Fibroblast of lung (primary cell): ENCODE data around the gene PGF. TPM values are rescaled to one million over a fixed set of nuclear protein-coding genes. Genes with fewer than 3 reads are reported as not detected.

Experiments
- DNase-seq, 2 donors: peaks; one replicate each; pipeline versions ENCODE4 v3.0.0 to v3.0.0-alpha.2; 2010; ENCODE audit warnings: low read depth in 2 of 2
- H2AFZ ChIP-seq: 2 replicates; pipeline ENCODE4 v1.5.1; 2012; ENCODE audit warnings: low read length, control low read depth, inconsistent platforms
- H3K27ac ChIP-seq: 2 replicates; pipeline ENCODE4 v1.5.1; 2011; ENCODE audit warnings: low read length, control low read depth; ENCODE audit not compliant: insufficient read depth
- H3K27me3 ChIP-seq: 2 replicates; pipeline ENCODE4 v1.5.1; 2011; ENCODE audit warnings: mild to moderate bottlenecking, low read length; ENCODE audit not compliant: control insufficient read depth, insufficient read depth
- H3K36me3 ChIP-seq: 2 replicates; pipeline ENCODE4 v1.5.1; 2011; ENCODE audit warnings: low read length; ENCODE audit not compliant: control insufficient read depth, insufficient read depth
- H3K4me1 ChIP-seq: 2 replicates; pipeline ENCODE4 v1.5.1; 2011; ENCODE audit warnings: low read length; ENCODE audit not compliant: control insufficient read depth, insufficient read depth; ENCODE audit errors: extremely low read depth
- H3K4me2 ChIP-seq: 2 replicates; pipeline ENCODE4 v1.5.1; 2011; ENCODE audit warnings: low read length, control low read depth; ENCODE audit not compliant: insufficient read depth; ENCODE audit errors: extremely low read depth
- H3K4me3 ChIP-seq, 4 experiments: fragments of 200-600 bp in 1 of 4; sonication (generic) in 1 of 4; replicated peaks in 1 of 4; 2 replicates each; pipeline ENCODE4 v1.5.1; 2011 to 2016; ENCODE audit warnings: low read length in 4 of 4, low read depth in 3 of 4, mild to moderate bottlenecking in 3 of 4, control low read depth in 2 of 4, inconsistent platforms in 1 of 4, mixed read lengths in 1 of 4; ENCODE audit not compliant: insufficient read depth in 1 of 4; ENCODE audit errors: control extremely low read depth in 1 of 4
- H3K79me2 ChIP-seq: 2 replicates; pipeline ENCODE4 v1.5.1; 2012; ENCODE audit warnings: mild to moderate bottlenecking, low read length, inconsistent platforms; ENCODE audit not compliant: control insufficient read depth, insufficient read depth
- H3K9ac ChIP-seq: 2 replicates; pipeline ENCODE4 v1.5.1; 2011; ENCODE audit warnings: mild to moderate bottlenecking, low read length, control low read depth; ENCODE audit not compliant: insufficient read depth
- H3K9me3 ChIP-seq: 2 replicates; pipeline ENCODE4 v1.5.1; 2012; ENCODE audit warnings: low read depth, low read length; ENCODE audit not compliant: control insufficient read depth, insufficient read depth
- H4K20me1 ChIP-seq: 2 replicates; pipeline ENCODE4 v1.5.1; 2011; ENCODE audit warnings: low read length; ENCODE audit not compliant: control insufficient read depth, insufficient read depth; ENCODE audit errors: extremely low read depth
- EZH2 ChIP-seq: IDR thresholded peaks from 2 replicates; pipeline ENCODE4 v1.5.1; 2012; ENCODE audit warnings: low read length, control low read depth, mild to moderate bottlenecking; ENCODE audit errors: missing control alignments
- polyA plus RNA-seq, 2 donors: library from polyadenylated mRNA; depleted of rRNA in 1 of 2; stranded (reverse) in 1 of 2; unstranded in 1 of 2; fragments of >200 nt; gene quantifications; 2 replicates each; pipeline ENCODE4 v1.2.1, GENCODE V29; 2011 to 2012; ENCODE audit warnings: missing spikeins in 1 of 2
- total RNA-seq: library from RNA; depleted of rRNA; stranded (reverse); fragments of >200 nt; gene quantifications from 2 replicates; pipeline ENCODE4 v1.2.1, GENCODE V29; 2014
- TF ChIP-seq, protein P1 (sequence below), 2 donors: IDR thresholded peaks in 1 of 2; conservative IDR thresholded peaks in 1 of 2; 1 replicate in 1 of 2; 2 replicates in 1 of 2; pipeline ENCODE4 v1.5.1; 2011 to 2012; ENCODE audit warnings: low read length in 2 of 2, control low read depth in 1 of 2, inconsistent platforms in 1 of 2, low read depth in 1 of 2, mild to moderate bottlenecking in 1 of 2

The PGF gene
- total and polyA plus RNA-seq, 2 donors (not counting 1 experiment from before 2014, with no cell fraction given): 1.1 to 7.6 TPM

DNA sequence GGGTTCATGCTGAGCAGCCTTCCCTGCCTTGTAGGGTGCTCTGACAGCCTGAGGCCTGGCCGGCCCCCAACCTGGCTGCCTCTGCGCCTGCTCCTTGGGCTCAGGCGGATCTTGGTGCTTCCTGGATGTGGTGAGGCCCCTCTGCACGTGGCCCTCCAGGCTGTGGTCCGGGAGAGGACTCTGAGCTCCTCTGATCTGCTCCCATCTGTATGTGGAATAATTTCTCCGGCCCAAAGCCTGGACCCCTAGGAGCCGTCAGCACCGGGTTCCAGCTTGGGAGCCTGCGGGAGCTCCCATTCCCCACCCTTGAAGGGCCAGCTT lies 26.0 kb upstream of the PGF start:
- no peaks in the 10 kb centered on the region for H3K79me2 ChIP-seq
- H4K20me1 ChIP-seq: no peaks in the 10 kb centered on the region
- no peak overlapping the region for H2AFZ ChIP-seq
- H3K27me3 ChIP-seq: no peaks in the 10 kb centered on the region
- H3K4me3 ChIP-seq: no peak overlapping the region
- no peaks in the 10 kb centered on the region for H3K4me1 ChIP-seq
- no peak for TF ChIP-seq EZH2
- TF ChIP-seq, protein P1, sequence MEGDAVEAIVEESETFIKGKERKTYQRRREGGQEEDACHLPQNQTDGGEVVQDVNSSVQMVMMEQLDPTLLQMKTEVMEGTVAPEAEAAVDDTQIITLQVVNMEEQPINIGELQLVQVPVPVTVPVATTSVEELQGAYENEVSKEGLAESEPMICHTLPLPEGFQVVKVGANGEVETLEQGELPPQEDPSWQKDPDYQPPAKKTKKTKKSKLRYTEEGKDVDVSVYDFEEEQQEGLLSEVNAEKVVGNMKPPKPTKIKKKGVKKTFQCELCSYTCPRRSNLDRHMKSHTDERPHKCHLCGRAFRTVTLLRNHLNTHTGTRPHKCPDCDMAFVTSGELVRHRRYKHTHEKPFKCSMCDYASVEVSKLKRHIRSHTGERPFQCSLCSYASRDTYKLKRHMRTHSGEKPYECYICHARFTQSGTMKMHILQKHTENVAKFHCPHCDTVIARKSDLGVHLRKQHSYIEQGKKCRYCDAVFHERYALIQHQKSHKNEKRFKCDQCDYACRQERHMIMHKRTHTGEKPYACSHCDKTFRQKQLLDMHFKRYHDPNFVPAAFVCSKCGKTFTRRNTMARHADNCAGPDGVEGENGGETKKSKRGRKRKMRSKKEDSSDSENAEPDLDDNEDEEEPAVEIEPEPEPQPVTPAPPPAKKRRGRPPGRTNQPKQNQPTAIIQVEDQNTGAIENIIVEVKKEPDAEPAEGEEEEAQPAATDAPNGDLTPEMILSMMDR (conservative IDR thresholded peaks at IDR 0.05 in 1 of 2, IDR thresholded peaks at IDR 0.05 in 1 of 2; ENCODE audit: low read depth in 1 of 2, low read length in 2 of 2): no peak
- H3K9me3 ChIP-seq: no peaks in the 10 kb centered on the region
- no peak for DNase-seq
- no peak overlapping the region for H3K9ac ChIP-seq
- H3K27ac ChIP-seq: no peak overlapping the region
- H3K4me2 ChIP-seq: peak overlapping the region; percentile 35
- H3K36me3 ChIP-seq: no peaks in the 10 kb centered on the region

DNA sequence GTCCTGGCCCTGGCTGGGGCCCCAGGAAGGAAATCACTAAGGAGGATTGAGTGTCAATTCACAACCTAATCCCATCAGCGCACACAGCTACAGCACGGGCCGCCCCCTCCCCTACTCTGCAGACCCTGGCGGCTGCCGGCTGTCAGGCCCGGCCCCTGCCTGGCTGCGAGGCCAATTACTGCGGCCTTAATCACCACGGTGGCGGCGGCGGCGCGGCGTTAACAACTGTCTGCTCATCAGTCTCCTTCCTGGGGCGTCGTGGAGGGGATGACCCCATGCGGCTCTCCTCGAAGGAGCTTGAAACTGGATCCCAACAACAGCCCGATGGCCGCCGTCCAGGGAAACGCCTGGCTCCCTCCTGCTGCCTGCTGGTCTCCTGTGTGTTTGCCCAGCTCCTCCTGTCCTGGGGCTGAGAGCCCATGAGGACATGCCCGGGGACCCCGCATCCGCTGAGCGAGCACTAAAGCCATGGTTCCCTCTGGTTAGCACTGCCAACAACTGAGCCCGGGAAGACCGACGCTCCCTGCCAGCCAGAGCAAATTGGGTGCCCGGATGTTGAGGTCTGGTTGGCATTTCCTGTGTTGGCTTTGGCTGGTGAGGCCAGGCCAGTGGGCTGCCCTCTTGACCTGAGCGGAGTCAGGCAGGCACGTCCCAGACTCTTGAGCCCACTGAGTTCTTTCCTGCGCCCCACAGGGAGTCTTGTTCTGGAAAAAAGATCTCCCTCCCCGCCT lies 25.5 kb upstream of the PGF start:
- peak; percentile 64 to 72 for DNase-seq
- Histone ChIP-seq H3K9ac (no peak overlapping the region), H3K79me2 (no peaks in the 10 kb centered on the region), H3K4me1 (no peaks in the 10 kb centered on the region), H3K9me3 (no peaks in the 10 kb centered on the region), H4K20me1 (no peaks in the 10 kb centered on the region), H3K4me2 (peak overlapping the region; percentile 35), H3K27me3 (no peaks in the 10 kb centered on the region), H3K4me3 (no peak overlapping the region), H3K36me3 (no peaks in the 10 kb centered on the region), H3K27ac (no peak overlapping the region), H2AFZ (peak overlapping the region; percentile 39)
- no peak for TF ChIP-seq EZH2
- TF ChIP-seq, protein P1 (conservative IDR thresholded peaks at IDR 0.05 in 1 of 2, IDR thresholded peaks at IDR 0.05 in 1 of 2; ENCODE audit: low read depth in 1 of 2, low read length in 2 of 2): no peak

DNA sequence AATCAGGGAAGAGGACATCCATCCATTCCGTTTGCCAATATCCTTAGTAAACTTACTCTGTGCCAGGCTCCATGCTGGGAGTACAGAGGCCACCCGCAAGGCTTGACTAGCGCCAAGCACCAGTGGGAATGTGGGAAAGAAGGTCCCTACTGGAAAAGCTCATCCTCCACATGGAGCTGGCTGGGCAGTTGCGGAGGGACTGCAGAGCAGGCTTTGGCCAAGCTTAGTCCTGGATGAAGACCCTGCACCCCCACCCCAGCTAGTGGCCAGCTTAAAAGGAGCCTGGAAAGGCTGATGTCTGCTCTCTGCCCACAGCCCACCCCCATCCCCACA lies 25.0 kb upstream of the PGF start:
- TF ChIP-seq, protein P1 (conservative IDR thresholded peaks at IDR 0.05 in 1 of 2, IDR thresholded peaks at IDR 0.05 in 1 of 2; ENCODE audit: low read depth in 1 of 2, low read length in 2 of 2): no peak
- no peaks in the 10 kb centered on the region for H3K79me2 ChIP-seq
- peak in 1 of 2 donors; percentile 20 for DNase-seq
- no peaks in the 10 kb centered on the region for H4K20me1 ChIP-seq
- H3K27ac ChIP-seq: no peak overlapping the region
- no peak overlapping the region for H2AFZ ChIP-seq
- no peaks in the 10 kb centered on the region for H3K9me3 ChIP-seq
- H3K36me3 ChIP-seq: no peaks in the 10 kb centered on the region
- H3K4me1 ChIP-seq: no peaks in the 10 kb centered on the region
- no peak overlapping the region for H3K4me3 ChIP-seq
- H3K27me3 ChIP-seq: no peaks in the 10 kb centered on the region
- H3K9ac ChIP-seq: no peak overlapping the region
- H3K4me2 ChIP-seq: no peak overlapping the region
